ENCODE measurements around the gene IPO5.

Gene IPO5

DNA sequence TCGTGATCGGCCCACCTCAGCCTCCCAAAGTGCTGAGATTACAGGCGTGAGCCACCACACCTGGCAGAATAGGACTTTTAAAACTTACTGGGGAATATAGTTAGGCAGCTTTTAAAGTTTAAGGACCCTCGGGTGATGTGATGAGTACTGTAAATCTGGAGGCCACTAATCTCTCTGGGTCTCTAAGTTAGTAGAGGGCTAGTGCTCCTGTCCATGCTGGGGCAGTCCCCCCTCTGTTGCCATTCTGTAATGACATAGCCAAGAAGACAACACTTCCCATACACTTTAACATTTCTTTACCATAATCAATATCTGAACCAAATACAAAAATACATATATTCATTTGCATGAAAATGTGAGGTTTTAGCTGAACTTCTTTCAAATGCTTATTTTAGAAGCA, 65.7 kb downstream of the IPO5 start:
- H3K36me3 ChIP-seq (ENCODE audit: insufficient read depth, low read length) = peaks cover 98% of the 10 kb centered on the region
- no peaks in the 10 kb centered on the region for H4K20me1 ChIP-seq (ENCODE audit: insufficient read depth, low read length)
- TF ChIP-seq EZH2 (IDR thresholded peaks at IDR 0.05; ENCODE audit: borderline replicate concordance, low read depth, low read length, severe bottlenecking) = no peak
- TF ChIP-seq, protein P1, sequence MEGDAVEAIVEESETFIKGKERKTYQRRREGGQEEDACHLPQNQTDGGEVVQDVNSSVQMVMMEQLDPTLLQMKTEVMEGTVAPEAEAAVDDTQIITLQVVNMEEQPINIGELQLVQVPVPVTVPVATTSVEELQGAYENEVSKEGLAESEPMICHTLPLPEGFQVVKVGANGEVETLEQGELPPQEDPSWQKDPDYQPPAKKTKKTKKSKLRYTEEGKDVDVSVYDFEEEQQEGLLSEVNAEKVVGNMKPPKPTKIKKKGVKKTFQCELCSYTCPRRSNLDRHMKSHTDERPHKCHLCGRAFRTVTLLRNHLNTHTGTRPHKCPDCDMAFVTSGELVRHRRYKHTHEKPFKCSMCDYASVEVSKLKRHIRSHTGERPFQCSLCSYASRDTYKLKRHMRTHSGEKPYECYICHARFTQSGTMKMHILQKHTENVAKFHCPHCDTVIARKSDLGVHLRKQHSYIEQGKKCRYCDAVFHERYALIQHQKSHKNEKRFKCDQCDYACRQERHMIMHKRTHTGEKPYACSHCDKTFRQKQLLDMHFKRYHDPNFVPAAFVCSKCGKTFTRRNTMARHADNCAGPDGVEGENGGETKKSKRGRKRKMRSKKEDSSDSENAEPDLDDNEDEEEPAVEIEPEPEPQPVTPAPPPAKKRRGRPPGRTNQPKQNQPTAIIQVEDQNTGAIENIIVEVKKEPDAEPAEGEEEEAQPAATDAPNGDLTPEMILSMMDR (IDR thresholded peaks at IDR 0.05; ENCODE audit: borderline replicate concordance, extremely low read depth, low read length, poor library complexity, severe bottlenecking) = no peak
- ATAC-seq (ENCODE audit: insufficient read depth, low read depth) = no peak
- H2AFZ ChIP-seq (ENCODE audit: low read depth, low read length) = no peak overlapping the region
- H3K9me3 ChIP-seq (ENCODE audit: insufficient read depth, low read length, severe bottlenecking) = no peaks in the 10 kb centered on the region
- H3K9ac ChIP-seq (ENCODE audit: low read depth, low read length) = no peak overlapping the region
- H3K27ac ChIP-seq (ENCODE audit: low read length) = no peak overlapping the region
- no peak overlapping the region for H3K4me2 ChIP-seq (ENCODE audit: insufficient read depth, low read length)
- H3K27me3 ChIP-seq (ENCODE audit: insufficient read depth, low read length, poor library complexity) = no peaks in the 10 kb centered on the region
- H3K4me1 ChIP-seq (ENCODE audit: insufficient read depth, low read length) = no peaks in the 10 kb centered on the region
- H3K4me3 ChIP-seq (ENCODE audit: low read depth in 1 of 2, low read length in 2 of 2) = no peak overlapping the region
- no peak for DNase-seq
- H3K79me2 ChIP-seq (ENCODE audit: insufficient read depth, low read length) = no peaks in the 10 kb centered on the region

DNA sequence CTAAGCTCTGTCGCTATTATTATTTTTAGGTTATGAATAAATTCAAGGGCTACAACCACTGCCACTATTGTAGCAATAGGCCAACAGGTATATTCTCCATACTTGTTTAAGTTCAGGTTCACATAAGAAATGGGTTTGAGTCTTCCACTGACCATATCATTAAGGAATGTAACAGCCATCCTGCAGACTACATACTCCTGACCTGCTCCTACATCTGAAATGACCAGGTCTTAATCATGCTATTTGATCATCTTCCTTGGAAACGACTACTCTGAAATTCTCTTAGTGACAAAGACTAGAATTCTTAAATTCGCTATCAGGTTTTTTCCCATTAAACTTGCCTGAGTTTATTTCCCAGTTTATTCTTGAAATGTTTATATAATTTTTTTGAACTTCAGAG, 66.8 kb downstream of the IPO5 start:
- Histone ChIP-seq H3K79me2 (ENCODE audit: insufficient read depth, low read length) (no peaks in the 10 kb centered on the region), H3K9me3 (ENCODE audit: insufficient read depth, low read length, severe bottlenecking) (no peaks in the 10 kb centered on the region), H3K4me1 (ENCODE audit: insufficient read depth, low read length) (no peaks in the 10 kb centered on the region), H4K20me1 (ENCODE audit: insufficient read depth, low read length) (no peaks in the 10 kb centered on the region), H3K27me3 (ENCODE audit: insufficient read depth, low read length, poor library complexity) (no peaks in the 10 kb centered on the region), H2AFZ (ENCODE audit: low read depth, low read length) (no peak overlapping the region), H3K27ac (ENCODE audit: low read length) (no peak overlapping the region), H3K4me3 (ENCODE audit: low read depth in 1 of 2, low read length in 2 of 2) (no peak overlapping the region), H3K9ac (ENCODE audit: low read depth, low read length) (no peak overlapping the region), H3K36me3 (ENCODE audit: insufficient read depth, low read length) (peaks cover 88% of the 10 kb centered on the region), H3K4me2 (ENCODE audit: insufficient read depth, low read length) (no peak overlapping the region)
- DNase-seq (no peak), ATAC-seq (ENCODE audit: insufficient read depth, low read depth) (no peak)
- no peak for TF ChIP-seq EZH2 (IDR thresholded peaks at IDR 0.05; ENCODE audit: borderline replicate concordance, low read depth, low read length, severe bottlenecking)
- TF ChIP-seq, protein P1 (IDR thresholded peaks at IDR 0.05; ENCODE audit: borderline replicate concordance, extremely low read depth, low read length, poor library complexity, severe bottlenecking) = no peak

DNA sequence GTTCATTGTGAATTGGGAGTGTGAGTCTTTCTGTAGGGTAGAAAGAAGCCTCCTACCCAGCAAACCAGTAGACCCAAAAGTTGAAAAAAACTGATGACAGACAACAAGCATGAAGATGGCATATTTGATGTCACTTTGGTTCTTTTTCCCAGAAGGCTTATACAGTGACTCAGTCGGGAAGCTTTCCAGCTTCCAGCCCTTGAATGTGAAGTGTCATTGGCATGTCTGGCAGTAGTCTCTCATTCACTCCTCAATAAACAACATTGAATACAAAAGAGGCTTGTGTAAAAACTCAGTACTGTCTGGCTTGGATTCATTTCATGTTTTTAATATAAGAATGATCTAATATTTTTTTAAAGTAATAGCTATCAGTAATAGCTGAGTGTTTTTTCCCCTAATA, 68.7 kb downstream of the IPO5 start:
- ATAC-seq (ENCODE audit: insufficient read depth, low read depth) (no peak), DNase-seq (no peak)
- H3K9ac ChIP-seq (ENCODE audit: low read depth, low read length) = no peak overlapping the region
- H3K4me3 ChIP-seq (ENCODE audit: low read depth in 1 of 2, low read length in 2 of 2) = no peak overlapping the region
- no peak overlapping the region for H3K4me2 ChIP-seq (ENCODE audit: insufficient read depth, low read length)
- no peak overlapping the region for H2AFZ ChIP-seq (ENCODE audit: low read depth, low read length)
- H3K27ac ChIP-seq (ENCODE audit: low read length) = no peak overlapping the region
- TF ChIP-seq, protein P1 (IDR thresholded peaks at IDR 0.05; ENCODE audit: borderline replicate concordance, extremely low read depth, low read length, poor library complexity, severe bottlenecking) = no peak
- TF ChIP-seq EZH2 (IDR thresholded peaks at IDR 0.05; ENCODE audit: borderline replicate concordance, low read depth, low read length, severe bottlenecking) = no peak
- no peaks in the 10 kb centered on the region for H3K9me3 ChIP-seq (ENCODE audit: insufficient read depth, low read length, severe bottlenecking)
- H3K4me1 ChIP-seq (ENCODE audit: insufficient read depth, low read length) = no peaks in the 10 kb centered on the region
- no peaks in the 10 kb centered on the region for H4K20me1 ChIP-seq (ENCODE audit: insufficient read depth, low read length)
- peaks cover 71% of the 10 kb centered on the region for H3K36me3 ChIP-seq (ENCODE audit: insufficient read depth, low read length)
- H3K27me3 ChIP-seq (ENCODE audit: insufficient read depth, low read length, poor library complexity) = no peaks in the 10 kb centered on the region
- no peaks in the 10 kb centered on the region for H3K79me2 ChIP-seq (ENCODE audit: insufficient read depth, low read length)

DNA sequence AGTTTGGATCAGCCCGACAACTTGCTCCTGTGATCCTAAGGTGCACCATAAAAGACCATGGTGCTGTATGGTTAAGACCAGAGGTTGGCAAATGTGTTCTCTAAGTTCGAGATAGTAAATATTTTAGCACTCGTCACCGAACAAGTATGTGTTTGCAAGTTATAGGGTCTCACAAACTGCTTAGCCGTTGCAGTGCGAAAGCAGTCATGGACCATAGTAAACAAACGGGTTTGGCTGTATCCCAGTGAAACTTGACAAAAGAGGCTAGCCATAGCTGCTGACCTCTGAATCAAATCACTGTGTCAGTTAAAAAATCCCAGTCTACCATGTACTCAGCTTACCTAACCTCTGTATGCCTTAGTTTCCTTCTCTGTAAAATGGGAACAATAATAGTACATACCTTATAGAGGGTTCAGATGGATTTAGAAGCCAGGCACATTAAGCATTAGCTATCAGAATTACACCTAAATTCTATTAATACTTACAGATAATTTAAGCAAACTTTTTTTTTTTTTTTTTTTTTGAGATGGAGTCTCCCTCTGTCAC, 72.1 kb downstream of the IPO5 start:
- H3K27ac ChIP-seq (ENCODE audit: low read length) = no peak overlapping the region
- H3K4me2 ChIP-seq (ENCODE audit: insufficient read depth, low read length) = no peak overlapping the region
- H3K79me2 ChIP-seq (ENCODE audit: insufficient read depth, low read length) = no peaks in the 10 kb centered on the region
- no peaks in the 10 kb centered on the region for H4K20me1 ChIP-seq (ENCODE audit: insufficient read depth, low read length)
- ATAC-seq (ENCODE audit: insufficient read depth, low read depth) = no peak
- no peak for TF ChIP-seq EZH2 (IDR thresholded peaks at IDR 0.05; ENCODE audit: borderline replicate concordance, low read depth, low read length, severe bottlenecking)
- TF ChIP-seq, protein P1 (IDR thresholded peaks at IDR 0.05; ENCODE audit: borderline replicate concordance, extremely low read depth, low read length, poor library complexity, severe bottlenecking) = no peak
- no peaks in the 10 kb centered on the region for H3K9me3 ChIP-seq (ENCODE audit: insufficient read depth, low read length, severe bottlenecking)
- H3K9ac ChIP-seq (ENCODE audit: low read depth, low read length) = no peak overlapping the region
- H3K4me3 ChIP-seq (ENCODE audit: low read depth in 1 of 2, low read length in 2 of 2) = no peak overlapping the region
- H2AFZ ChIP-seq (ENCODE audit: low read depth, low read length) = no peak overlapping the region
- peaks cover 37% of the 10 kb centered on the region for H3K36me3 ChIP-seq (ENCODE audit: insufficient read depth, low read length)
- H3K4me1 ChIP-seq (ENCODE audit: insufficient read depth, low read length) = no peaks in the 10 kb centered on the region
- no peak for DNase-seq
- H3K27me3 ChIP-seq (ENCODE audit: insufficient read depth, low read length, poor library complexity) = no peaks in the 10 kb centered on the region
